Upper lobe of left lung (tissue), 6 donors: ENCODE results near the gene ZNF597. TPM values are rescaled to one million over a fixed set of nuclear protein-coding genes. Genes with fewer than 3 reads are reported as not detected.

Experiments
- ATAC-seq, 2 donors: fragments of 200-7000 bp; cut with Tn5 transposase; one replicate each; pipeline ENCODE4 v1.9.1; 2022; ENCODE audit warnings: mild to moderate bottlenecking in 2 of 2, moderate library complexity in 2 of 2; ENCODE audit not compliant: low FRiP score in 2 of 2
- DNase-seq, 2 donors: peaks; one replicate each; pipeline ENCODE4 v3.0.0-alpha.2; 2019 to 2020
- H3K27ac ChIP-seq, 4 donors: fragments of 200-600 bp; sonication (generic); one replicate each; pipeline ENCODE4 v1.5.1; 2016 to 2019
- H3K27me3 ChIP-seq, 4 donors: fragments of 200-600 bp; sonication (generic); one replicate each; pipeline ENCODE4 v1.5.1; 2017 to 2019
- H3K36me3 ChIP-seq, 4 donors: fragments of 200-600 bp; sonication (generic); one replicate each; pipeline ENCODE4 v1.5.1; 2016 to 2019
- H3K4me1 ChIP-seq, 4 donors: fragments of 200-600 bp; sonication (generic); one replicate each; pipeline ENCODE4 v1.5.1; 2018 to 2019
- H3K4me3 ChIP-seq, 4 donors: fragments of 200-600 bp; sonication (generic); one replicate each; pipeline ENCODE4 v1.5.1; 2017 to 2019; ENCODE audit warnings: mild to moderate bottlenecking in 2 of 4, moderate library complexity in 1 of 4
- H3K9me3 ChIP-seq, 4 donors: fragments of 200-600 bp; sonication (generic); one replicate each; pipeline ENCODE4 v1.5.1; 2018 to 2019
- CTCF ChIP-seq, 6 experiments: fragments of 450-650 bp in 4 of 6; fragments of 200-600 bp in 2 of 6; sonication (generic) in 2 of 6; IDR thresholded peaks; one replicate each; pipeline ENCODE4 v1.5.1; 2016 to 2019; ENCODE audit warnings: antibody characterized with exemption in 6 of 6
- EP300 ChIP-seq, 4 donors: sonication (generic); formaldehyde crosslinking; IDR thresholded peaks; one replicate each; pipeline ENCODE4 v1.5.1; 2017; ENCODE audit warnings: antibody characterized with exemption in 4 of 4, control low read depth in 2 of 4
- POLR2A ChIP-seq, 4 donors: fragments of 450-650 bp; IDR thresholded peaks; one replicate each; pipeline ENCODE4 v1.5.1; 2016 to 2017; ENCODE audit warnings: antibody characterized with exemption in 4 of 4, mild to moderate bottlenecking in 2 of 4
- POLR2AphosphoS5 ChIP-seq, 2 donors: sonication (generic); formaldehyde crosslinking; IDR thresholded peaks; one replicate each; pipeline ENCODE4 v1.5.1; 2017; ENCODE audit warnings: antibody characterized with exemption in 2 of 2
- WGBS, 2 donors: methylation state at CpG; one replicate each; pipeline ENCODE4 v1.1.5; 2017 to 2018; 5-methylcytosine and 5-hydroxymethylcytosine counted together
- total RNA-seq, 6 donors: library from RNA; depleted of rRNA in 4 of 6; stranded (reverse); fragments of >200 nt in 4 of 6; gene quantifications; one replicate each; pipeline versions ENCODE4 v1.1.0 to v1.2.1, GENCODE V29; 2016 to 2021
- donor health status: DM: no; HTN: no; CAD: no; lungs with moderate emphysema.
- donor health status: DM: no; HTN: yes; CAD: no; lungs with severe emphysema.

ZNF597 gene
- 1 to 10 TPM in 5 of 6 donors, under 1 TPM in 1; 0.78 to 7.7 (median 4.6) TPM for total RNA-seq

GRCh38 chr16:3443108-3444031 lies at the start of gene ZNF597, which contains the start of gene NAA60:
Gene ZNF597 (minus strand): TSS chr16:3443504. CDS start chr16:3443153, 351 bp downstream.
Gene NAA60 (plus strand): TSS chr16:3443680. CDS start chr16:3476228, 32,548 bp downstream.
- H3K9me3 ChIP-seq: peaks cover 3 to 14% (median 9%) of the 10 kb centered on the region in 4 donors
- peak; percentile 96 to 98 for ATAC-seq
- H3K27ac ChIP-seq: peak within 1 kb of the TSS; percentile 82 to 85 (median 84)
- WGBS, 2 donors: 56 to 63% methylated on average over 58 to 61 of the region's 61 CpGs
- DNase-seq: peak; percentile 87 to 90
- H3K4me3 ChIP-seq: peak within 1 kb of the TSS; percentile 37 to 80 (median 71)
- TF ChIP-seq POLR2AphosphoS5 (IDR thresholded peaks at IDR 0.05) (peak in 1 of 2 donors; percentile 60), CTCF (IDR thresholded peaks at IDR 0.05) (no peak), POLR2A (IDR thresholded peaks at IDR 0.05) (peak in 2 of 4 donors; percentile 34 to 46), EP300 (IDR thresholded peaks at IDR 0.05) (no peak)
- peaks cover 4 to 10% (median 8%) of the 10 kb centered on the region in 4 donors for H3K4me1 ChIP-seq
- H3K27me3 ChIP-seq: no peaks in the 10 kb centered on the region
- H3K36me3 ChIP-seq: peaks cover 0 to 25% (median 5%) of the 10 kb centered on the region in 4 donors

GRCh38 chr16:3492356-3492755 lies 49.1 kb upstream of the ZNF597 start:
- WGBS, 2 donors: 89% methylated on average over 7 to 10 of the region's 10 CpGs
- TF ChIP-seq CTCF (IDR thresholded peaks at IDR 0.05) (no peak), POLR2A (IDR thresholded peaks at IDR 0.05) (no peak), POLR2AphosphoS5 (IDR thresholded peaks at IDR 0.05) (no peak), EP300 (IDR thresholded peaks at IDR 0.05) (no peak)
- Histone ChIP-seq H3K4me3 (no peak overlapping the region), H3K27ac (no peak overlapping the region), H3K36me3 (peaks cover 0 to 8% (median under 1%) of the 10 kb centered on the region in 4 donors), H3K27me3 (no peaks in the 10 kb centered on the region), H3K4me1 (peaks cover 0 to 8% (median 0%) of the 10 kb centered on the region in 4 donors), H3K9me3 (no peaks in the 10 kb centered on the region)
- no peak for ATAC-seq
- DNase-seq: no peak

- DNase-seq (no peak), ATAC-seq (no peak)
- H3K4me3 ChIP-seq: no peak overlapping the region
- peaks cover under 1 to 19% (median 10%) of the 10 kb centered on the region in 4 donors for H3K36me3 ChIP-seq
- TF ChIP-seq EP300 (IDR thresholded peaks at IDR 0.05) (no peak), POLR2AphosphoS5 (IDR thresholded peaks at IDR 0.05) (no peak), CTCF (IDR thresholded peaks at IDR 0.05) (no peak), POLR2A (IDR thresholded peaks at IDR 0.05) (no peak)
- WGBS, 2 donors: 63 to 65% methylated on average over 7 to 16 of the region's 17 CpGs
- peaks cover 0 to 8% (median 0%) of the 10 kb centered on the region in 4 donors for H3K4me1 ChIP-seq
- H3K27ac ChIP-seq: no peak overlapping the region
- H3K9me3 ChIP-seq: no peaks in the 10 kb centered on the region
- no peaks in the 10 kb centered on the region for H3K27me3 ChIP-seq
These were observed 47.8 kb upstream of the ZNF597 start for GRCh38 chr16:3490911-3491629.

- H3K27ac ChIP-seq: no peak overlapping the region
- 72 to 80% methylated on average over 9 of the region's 13 CpGs for WGBS, 2 donors
- H3K36me3 ChIP-seq: peaks cover 17 to 42% (median 33%) of the 10 kb centered on the region in 4 donors
- no peaks in the 10 kb centered on the region for H3K27me3 ChIP-seq
- no peaks in the 10 kb centered on the region for H3K9me3 ChIP-seq
- DNase-seq (no peak), ATAC-seq (no peak)
- H3K4me1 ChIP-seq: peaks cover 0 to 8% (median 0%) of the 10 kb centered on the region in 4 donors
- TF ChIP-seq POLR2A (IDR thresholded peaks at IDR 0.05) (no peak), CTCF (IDR thresholded peaks at IDR 0.05) (no peak), POLR2AphosphoS5 (IDR thresholded peaks at IDR 0.05) (no peak), EP300 (IDR thresholded peaks at IDR 0.05) (no peak)
- H3K4me3 ChIP-seq: no peak overlapping the region
These were observed 45.5 kb upstream of the ZNF597 start for GRCh38 chr16:3488801-3489200.
